HepG2 (cell line): ENCODE results near the gene ARHGAP22. TPM values are rescaled to one million over a fixed set of nuclear protein-coding genes. Genes with fewer than 3 reads are reported as not detected.

ENCODE experiments used
- ATAC-seq: fragments of 200-7000 bp; cut with Tn5 transposase; 3 replicates; pipeline ENCODE4 v1.9.1; 2020; ENCODE audit warnings: mild to moderate bottlenecking, moderate library complexity
- BruUV-seq: library from RNA; stranded (reverse); fragments of 400-500 nt; replicated peaks from 2 replicates; lab custom pipeline; 2021; lab: Mats Ljungman, UMichigan
- CTCF ChIA-PET: fragments of 300-600 bp; formaldehyde crosslinking; extraction: SDS; loops from one replicate; lab custom pipeline; 2021; ENCODE audit warnings: low total read pairs, inconsistent platforms, low intra/inter-chr PET ratio; lab: Yijun Ruan, JAX
- POLR2A ChIA-PET: fragments of 350-600 bp; sonication (Branson Sonifier 250); formaldehyde crosslinking; loops from one replicate; lab custom pipeline; 2020; ENCODE audit warnings: antibody characterized with exemption, inconsistent platforms; lab: Yijun Ruan, JAX
- DNase-seq: peaks from one replicate; pipeline ENCODE4 v3.0.0-alpha.2; 2015; ENCODE audit warnings: low spot score
- FAIRE-seq: peaks from 3 replicates; lab custom pipeline; 2011; peaks lifted over from hg19 to GRCh38; lab: Jason Lieb, UNC
- H2AFZ ChIP-seq: one replicate; pipeline ENCODE4 v1.6.1; 2011; ENCODE audit warnings: low read length, inconsistent platforms
- H3K27ac ChIP-seq: fragments of 300-600 bp; 3 replicates; pipeline ENCODE4 v1.8.0; 2011; ENCODE audit warnings: mixed run types, mild to moderate bottlenecking, mixed read lengths, low read length, inconsistent platforms; ENCODE audit not compliant: insufficient read depth; ENCODE audit errors: extremely low read length
- H3K27me3 ChIP-seq, 2 experiments: fragments of 200-600 bp in 1 of 2; 2 replicates in 1 of 2; 3 replicates in 1 of 2; pipeline versions ENCODE4 v1.6.0 to v1.8.0; 2011; ENCODE audit warnings: low read length in 2 of 2, mild to moderate bottlenecking in 2 of 2, moderate library complexity in 2 of 2, inconsistent platforms in 1 of 2; ENCODE audit not compliant: insufficient read depth in 2 of 2, control insufficient read depth in 1 of 2
- H3K36me3 ChIP-seq, 2 experiments: fragments of 200-600 bp in 1 of 2; replicated peaks in 1 of 2; 2 replicates in 1 of 2; 3 replicates in 1 of 2; pipeline versions ENCODE4 v1.5.1 to v1.8.0; 2011; ENCODE audit warnings: low read length in 2 of 2, inconsistent platforms in 1 of 2; ENCODE audit not compliant: insufficient read depth in 2 of 2, control insufficient read depth in 1 of 2
- H3K4me1 ChIP-seq: 2 replicates; pipeline ENCODE4 v1.5.1; 2012; ENCODE audit warnings: low read length, inconsistent platforms; ENCODE audit not compliant: insufficient read depth
- H3K4me2 ChIP-seq: 2 replicates; pipeline ENCODE4 v1.6.0; 2011; ENCODE audit warnings: low read depth, low read length, inconsistent platforms
- H3K4me3 ChIP-seq, 3 experiments: fragments of 200-600 bp in 1 of 3; sonication (generic), shearing (Covaris generic) in 1 of 3; replicated peaks in 1 of 3; 2 replicates each; pipeline ENCODE4 v1.5.1; 2011 to 2016; ENCODE audit warnings: low read length in 3 of 3, inconsistent platforms in 2 of 3, low read depth in 2 of 3, mild to moderate bottlenecking in 2 of 3, control low read depth in 1 of 3, mixed read lengths in 1 of 3; ENCODE audit not compliant: insufficient read depth in 1 of 3
- H3K79me2 ChIP-seq: one replicate; pipeline ENCODE4 v1.6.1; 2011; ENCODE audit warnings: low read length, inconsistent platforms; ENCODE audit not compliant: insufficient read depth
- H3K9ac ChIP-seq: 2 replicates; pipeline ENCODE4 v1.6.0; 2011; ENCODE audit warnings: mild to moderate bottlenecking, low read depth, low read length, inconsistent platforms; ENCODE audit not compliant: insufficient read depth
- H3K9me3 ChIP-seq: 2 replicates; pipeline ENCODE4 v1.5.1; 2012; ENCODE audit warnings: mild to moderate bottlenecking, low read length
- H4K20me1 ChIP-seq: 2 replicates; pipeline ENCODE4 v1.6.0; 2011; ENCODE audit warnings: inconsistent platforms, mild to moderate bottlenecking, low read length, moderate library complexity; ENCODE audit not compliant: insufficient read depth
- DMAP1 ChIP-seq: IDR thresholded peaks from 2 replicates; pipeline ENCODE4 v1.6.1; 2016
- FOXP4 ChIP-seq: sonication (generic); formaldehyde crosslinking; IDR thresholded peaks from 2 replicates; pipeline ENCODE4 v1.4.0; 2020; ENCODE audit warnings: missing genetic modification reagents
- HMG20A ChIP-seq: IDR thresholded peaks from 2 replicates; pipeline ENCODE4 v1.6.1; 2016; ENCODE audit warnings: borderline replicate concordance
- KLF11 ChIP-seq: IDR thresholded peaks from 2 replicates; pipeline ENCODE4 v1.6.1; 2016; ENCODE audit warnings: missing compliant biosample characterization
- MYPOP ChIP-seq: sonication (generic); formaldehyde crosslinking; IDR thresholded peaks from 2 replicates; pipeline ENCODE4 v1.8.1; 2023; ENCODE audit warnings: mild to moderate bottlenecking, moderate library complexity, missing genetic modification reagents
- REXO4 ChIP-seq: sonication (generic); formaldehyde crosslinking; IDR thresholded peaks from 2 replicates; pipeline ENCODE4 v1.8.0; 2022; ENCODE audit warnings: missing genetic modification reagents, mild to moderate bottlenecking, borderline replicate concordance
- ZNF18 ChIP-seq: sonication (generic); formaldehyde crosslinking; IDR thresholded peaks from 2 replicates; pipeline ENCODE4 v1.8.0; 2022; ENCODE audit warnings: mild to moderate bottlenecking, missing genetic modification reagents; ENCODE audit not compliant: insufficient replicate concordance
- ZNF280D ChIP-seq: sonication (generic); formaldehyde crosslinking; IDR thresholded peaks from 2 replicates; pipeline ENCODE4 v1.5.1; 2020; ENCODE audit warnings: mild to moderate bottlenecking, missing genetic modification reagents
- ZNF772 ChIP-seq: sonication (generic); formaldehyde crosslinking; IDR thresholded peaks from 2 replicates; pipeline ENCODE4 v1.5.0; 2020; ENCODE audit warnings: mild to moderate bottlenecking, missing genetic modification reagents
- WGBS: methylation state at CpG from one replicate; pipeline ENCODE4 v1.1.6; 2017; ENCODE audit warnings: low lambda C conversion rate; 5-methylcytosine and 5-hydroxymethylcytosine counted together
- in situ Hi-C: cut with HindIII; loops from 2 replicates; pipeline ENCODE4 v1.10.0; 2017; ENCODE audit warnings: low pct_unique_long_range_greater_than_20kb; ENCODE audit not compliant: extremely low pct_ligation_motif_present
- intact Hi-C: fragments of 100-400 bp; cut with micrococcal nuclease; formaldehyde crosslinking; loops from one replicate; pipeline ENCODE4 v1.10.0; 2022; ENCODE audit not compliant: unreplicated experiment
- polyA plus RNA-seq, 8 experiments: library from polyadenylated mRNA; depleted of rRNA in 3 of 8; stranded (reverse) in 7 of 8; unstranded in 1 of 8; fragments of >200 nt; fragmentation: Illumina TruSeq in 4 of 8; extraction: Trizol in 4 of 8; gene quantifications; 2 replicates each; pipeline versions ENCODE4 v1.2.1 to v1.2.3, GENCODE V29; 2011 to 2016; ENCODE audit warnings: low read depth in 4 of 8, missing spikeins in 1 of 8, mixed read lengths in 1 of 8; ENCODE audit not compliant: insufficient read depth in 1 of 8
- total RNA-seq, 5 experiments: library from RNA; depleted of rRNA; stranded (reverse); fragments of >200 nt; fragmentation: Illumina TruSeq; extraction: Trizol; gene quantifications; 2 replicates each; pipeline ENCODE4 v1.2.3, GENCODE V29; 2016; ENCODE audit warnings: low read depth in 1 of 5

ARHGAP22 gene
- total and polyA plus RNA-seq, 2 of the 13 experiments (the other 11 are each of a cell fraction or from before 2014, with no cell fraction given), result 0.08 to 0.38 TPM

- no peak overlapping the region for H3K4me2 ChIP-seq
- ATAC-seq, result no peak
- POLR2A ChIA-PET, result no interaction called here
- no peak for TF ChIP-seq FOXP4 (CRISPR knock-in tag)
- no TSS peak for BruUV-seq
- no peaks in the 10 kb centered on the region for H3K4me1 ChIP-seq
- H2AFZ ChIP-seq, result no peak overlapping the region
- 59% methylated on average over 24 of the region's 30 CpGs for WGBS
- no peak overlapping the region for H3K4me3 ChIP-seq
- H3K9me3 ChIP-seq, result no peaks in the 10 kb centered on the region
- H3K27ac ChIP-seq, result no peak overlapping the region
- intact Hi-C loops, result no loop called here
- H3K9ac ChIP-seq, result no peak overlapping the region
- no peaks in the 10 kb centered on the region for H3K36me3 ChIP-seq
- H4K20me1 ChIP-seq, result no peaks in the 10 kb centered on the region
- in situ Hi-C loops, result no loop called here
- CTCF ChIA-PET, result no interaction called here
- H3K27me3 ChIP-seq, result peaks cover 0 to 15% of the 10 kb centered on the region in 2 experiments; a peak in 2 of 5 replicates
- DNase-seq, result no peak
- no peak for FAIRE-seq
- no peaks in the 10 kb centered on the region for H3K79me2 ChIP-seq
Measured at GRCh38 chr10:48478980-48479811, 125.7 kb downstream of the ARHGAP22 start.

- no TSS peak for BruUV-seq
- H3K36me3 ChIP-seq, result no peaks in the 10 kb centered on the region
- H3K79me2 ChIP-seq, result no peaks in the 10 kb centered on the region
- ChIA-PET CTCF (no interaction called here), POLR2A (no interaction called here)
- H2AFZ ChIP-seq, result no peak overlapping the region
- no peak for DNase-seq
- H4K20me1 ChIP-seq, result no peaks in the 10 kb centered on the region
- in situ Hi-C loops, result no loop called here
- intact Hi-C loops, result no loop called here
- peaks cover 0 to 15% of the 10 kb centered on the region in 2 experiments; a peak in 2 of 5 replicates for H3K27me3 ChIP-seq
- no peaks in the 10 kb centered on the region for H3K9me3 ChIP-seq
- H3K4me3 ChIP-seq, result no peak overlapping the region
- no peak overlapping the region for H3K27ac ChIP-seq
- ATAC-seq, result no peak; the same call in 2 of the 3 replicates
- FAIRE-seq, result no peak
- no peak overlapping the region for H3K4me2 ChIP-seq
- H3K9ac ChIP-seq, result no peak overlapping the region
- WGBS, result 39% methylated on average over 5 of the region's 5 CpGs
- H3K4me1 ChIP-seq, result no peaks in the 10 kb centered on the region
- TF ChIP-seq DMAP1 (CRISPR knock-in tag) (no peak), ZNF18 (CRISPR knock-in tag) (no peak), REXO4 (no peak), MYPOP (CRISPR knock-in tag) (no peak), ZNF772 (CRISPR knock-in tag) (no peak), KLF11 (CRISPR knock-in tag) (no peak), ZNF280D (CRISPR knock-in tag) (no peak), HMG20A (no peak)
Measured at GRCh38 chr10:48478469-48478868, 126.4 kb downstream of the ARHGAP22 start.
